ENCODE measurements around the gene TRIM52. TPM values are rescaled to one million over a fixed set of nuclear protein-coding genes. Genes with fewer than 3 reads are reported as not detected.

The TRIM52 gene
- total RNA-seq, 1 experiment from 2014 or later, result 7.8 TPM

GRCh38 chr5:181243564-181244343 is 17.2 kb downstream of the TRIM52 start, which contains the start of gene RACK1 (continued):
- TF ChIP-seq ATF3 (CRISPR knock-in tag; conservative IDR thresholded peaks at IDR 0.05) (no peak), FOXP1 (CRISPR knock-in tag; IDR thresholded peaks at IDR 0.05; ENCODE audit: borderline replicate concordance) (peak; percentile 75), NFYB (CRISPR knock-in tag; conservative IDR thresholded peaks at IDR 0.05; ENCODE audit: low read depth) (no peak), JUN (CRISPR knock-in tag; IDR thresholded peaks at IDR 0.05) (peak; percentile 60; the same call in 1 of the 2 replicates), NR2C2 (CRISPR knock-in tag; IDR thresholded peaks at IDR 0.05) (no peak), OVOL2 (CRISPR knock-in tag; IDR thresholded peaks at IDR 0.05; ENCODE audit: borderline replicate concordance) (no peak), RELA (CRISPR knock-in tag; IDR thresholded peaks at IDR 0.05; ENCODE audit: borderline replicate concordance) (no peak), ZMAT4 (CRISPR knock-in tag; IDR thresholded peaks at IDR 0.05) (no peak), MYBL2 (CRISPR knock-in tag; IDR thresholded peaks at IDR 0.05) (peak; percentile 35; the same call in 1 of the 2 replicates), ZNF396 (CRISPR knock-in tag; IDR thresholded peaks at IDR 0.05; ENCODE audit: borderline replicate concordance) (no peak), RORB (CRISPR knock-in tag; IDR thresholded peaks at IDR 0.05) (no peak), ZBTB21 (CRISPR knock-in tag; IDR thresholded peaks at IDR 0.05; ENCODE audit: borderline replicate concordance) (no peak), GRHL2 (CRISPR knock-in tag; IDR thresholded peaks at IDR 0.05; ENCODE audit: insufficient replicate concordance, severe bottlenecking) (no peak), ZNF121 (CRISPR knock-in tag; IDR thresholded peaks at IDR 0.05) (no peak), ATF2 (CRISPR knock-in tag; IDR thresholded peaks at IDR 0.05; ENCODE audit: borderline replicate concordance, low read depth) (no peak), ZNF671 (CRISPR knock-in tag; IDR thresholded peaks at IDR 0.05) (no peak), TEAD4 (CRISPR knock-in tag; IDR thresholded peaks at IDR 0.05) (no peak; the same call in 1 of the 2 replicates), MLX (CRISPR knock-in tag; IDR thresholded peaks at IDR 0.05) (no peak), FOXP4 (CRISPR knock-in tag; IDR thresholded peaks at IDR 0.05) (no peak), CREB1 (CRISPR knock-in tag; IDR thresholded peaks at IDR 0.05) (peak; percentile 78; the same call in 1 of the 2 replicates), ATF1 (CRISPR knock-in tag; IDR thresholded peaks at IDR 0.05) (0 out of 2 replicates have a peak, but pooled peaks have one; percentile 73), KAT7 (CRISPR knock-in tag; IDR thresholded peaks at IDR 0.05; ENCODE audit: borderline replicate concordance) (no peak), ZNF423 (CRISPR knock-in tag; IDR thresholded peaks at IDR 0.05) (no peak), EMX1 (CRISPR knock-in tag; IDR thresholded peaks at IDR 0.05) (no peak), NR1H2 (CRISPR knock-in tag; IDR thresholded peaks at IDR 0.05) (no peak), ZNF232 (CRISPR knock-in tag; IDR thresholded peaks at IDR 0.05) (no peak), ZNF263 (CRISPR knock-in tag; IDR thresholded peaks at IDR 0.05; ENCODE audit: low read depth) (no peak)
- TF ChIP-seq, protein P1, sequence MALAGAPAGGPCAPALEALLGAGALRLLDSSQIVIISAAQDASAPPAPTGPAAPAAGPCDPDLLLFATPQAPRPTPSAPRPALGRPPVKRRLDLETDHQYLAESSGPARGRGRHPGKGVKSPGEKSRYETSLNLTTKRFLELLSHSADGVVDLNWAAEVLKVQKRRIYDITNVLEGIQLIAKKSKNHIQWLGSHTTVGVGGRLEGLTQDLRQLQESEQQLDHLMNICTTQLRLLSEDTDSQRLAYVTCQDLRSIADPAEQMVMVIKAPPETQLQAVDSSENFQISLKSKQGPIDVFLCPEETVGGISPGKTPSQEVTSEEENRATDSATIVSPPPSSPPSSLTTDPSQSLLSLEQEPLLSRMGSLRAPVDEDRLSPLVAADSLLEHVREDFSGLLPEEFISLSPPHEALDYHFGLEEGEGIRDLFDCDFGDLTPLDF (CRISPR knock-in tag; IDR thresholded peaks at IDR 0.05), result peak; percentile 84; the same call in 1 of the 2 replicates
- TF ChIP-seq, protein P2, sequence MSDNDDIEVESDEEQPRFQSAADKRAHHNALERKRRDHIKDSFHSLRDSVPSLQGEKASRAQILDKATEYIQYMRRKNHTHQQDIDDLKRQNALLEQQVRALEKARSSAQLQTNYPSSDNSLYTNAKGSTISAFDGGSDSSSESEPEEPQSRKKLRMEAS (CRISPR knock-in tag; IDR thresholded peaks at IDR 0.05), result peak; percentile 92
- TF ChIP-seq, protein P3, sequence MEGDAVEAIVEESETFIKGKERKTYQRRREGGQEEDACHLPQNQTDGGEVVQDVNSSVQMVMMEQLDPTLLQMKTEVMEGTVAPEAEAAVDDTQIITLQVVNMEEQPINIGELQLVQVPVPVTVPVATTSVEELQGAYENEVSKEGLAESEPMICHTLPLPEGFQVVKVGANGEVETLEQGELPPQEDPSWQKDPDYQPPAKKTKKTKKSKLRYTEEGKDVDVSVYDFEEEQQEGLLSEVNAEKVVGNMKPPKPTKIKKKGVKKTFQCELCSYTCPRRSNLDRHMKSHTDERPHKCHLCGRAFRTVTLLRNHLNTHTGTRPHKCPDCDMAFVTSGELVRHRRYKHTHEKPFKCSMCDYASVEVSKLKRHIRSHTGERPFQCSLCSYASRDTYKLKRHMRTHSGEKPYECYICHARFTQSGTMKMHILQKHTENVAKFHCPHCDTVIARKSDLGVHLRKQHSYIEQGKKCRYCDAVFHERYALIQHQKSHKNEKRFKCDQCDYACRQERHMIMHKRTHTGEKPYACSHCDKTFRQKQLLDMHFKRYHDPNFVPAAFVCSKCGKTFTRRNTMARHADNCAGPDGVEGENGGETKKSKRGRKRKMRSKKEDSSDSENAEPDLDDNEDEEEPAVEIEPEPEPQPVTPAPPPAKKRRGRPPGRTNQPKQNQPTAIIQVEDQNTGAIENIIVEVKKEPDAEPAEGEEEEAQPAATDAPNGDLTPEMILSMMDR (IDR thresholded peaks at IDR 0.05), result no peak
- TF ChIP-seq, protein P4, sequence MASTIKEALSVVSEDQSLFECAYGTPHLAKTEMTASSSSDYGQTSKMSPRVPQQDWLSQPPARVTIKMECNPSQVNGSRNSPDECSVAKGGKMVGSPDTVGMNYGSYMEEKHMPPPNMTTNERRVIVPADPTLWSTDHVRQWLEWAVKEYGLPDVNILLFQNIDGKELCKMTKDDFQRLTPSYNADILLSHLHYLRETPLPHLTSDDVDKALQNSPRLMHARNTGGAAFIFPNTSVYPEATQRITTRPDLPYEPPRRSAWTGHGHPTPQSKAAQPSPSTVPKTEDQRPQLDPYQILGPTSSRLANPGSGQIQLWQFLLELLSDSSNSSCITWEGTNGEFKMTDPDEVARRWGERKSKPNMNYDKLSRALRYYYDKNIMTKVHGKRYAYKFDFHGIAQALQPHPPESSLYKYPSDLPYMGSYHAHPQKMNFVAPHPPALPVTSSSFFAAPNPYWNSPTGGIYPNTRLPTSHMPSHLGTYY (CRISPR knock-in tag; IDR thresholded peaks at IDR 0.05), result no peak
